Measurements from ENCODE around the gene ATP1B1. TPM values are rescaled to one million over a fixed set of nuclear protein-coding genes. Genes with fewer than 3 reads are reported as not detected.

ATP1B1 gene
- total RNA-seq, 1 experiment from 2014 or later: 40.7 TPM

GRCh38 chr1:169180174-169180573 is 73.7 kb downstream of the ATP1B1 start (continued):
- TF ChIP-seq, protein P1, sequence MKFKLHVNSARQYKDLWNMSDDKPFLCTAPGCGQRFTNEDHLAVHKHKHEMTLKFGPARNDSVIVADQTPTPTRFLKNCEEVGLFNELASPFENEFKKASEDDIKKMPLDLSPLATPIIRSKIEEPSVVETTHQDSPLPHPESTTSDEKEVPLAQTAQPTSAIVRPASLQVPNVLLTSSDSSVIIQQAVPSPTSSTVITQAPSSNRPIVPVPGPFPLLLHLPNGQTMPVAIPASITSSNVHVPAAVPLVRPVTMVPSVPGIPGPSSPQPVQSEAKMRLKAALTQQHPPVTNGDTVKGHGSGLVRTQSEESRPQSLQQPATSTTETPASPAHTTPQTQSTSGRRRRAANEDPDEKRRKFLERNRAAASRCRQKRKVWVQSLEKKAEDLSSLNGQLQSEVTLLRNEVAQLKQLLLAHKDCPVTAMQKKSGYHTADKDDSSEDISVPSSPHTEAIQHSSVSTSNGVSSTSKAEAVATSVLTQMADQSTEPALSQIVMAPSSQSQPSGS (CRISPR knock-in tag; IDR thresholded peaks at IDR 0.05; ENCODE audit: borderline replicate concordance, low read depth): no peak
- no peak for TF ChIP-seq HMGXB4 (CRISPR knock-in tag; IDR thresholded peaks at IDR 0.05)

Measured in WTC11 (cell line).